H1 (cell line): ENCODE data around the gene NDUFS3.

Experiments
- CTCF ChIP-seq, 3 experiments: IDR thresholded peaks; 1 replicate in 2 of 3; 2 replicates in 1 of 3; pipeline versions ENCODE4 v1.5.1 to v1.6.1; 2011; ENCODE audit warnings: low read length in 3 of 3, mild to moderate bottlenecking in 3 of 3, inconsistent platforms in 2 of 3, low read depth in 1 of 3, moderate library complexity in 1 of 3; ENCODE audit not compliant: insufficient read depth in 1 of 3; ENCODE audit errors: control extremely low read depth in 1 of 3
- EZH2 ChIP-seq: fragments of 200-600 bp; sonication (generic); IDR thresholded peaks from 2 replicates; pipeline ENCODE4 v1.7.1; 2012; ENCODE audit warnings: low read depth, mild to moderate bottlenecking, moderate library complexity, low read length, inconsistent platforms; ENCODE audit not compliant: severe bottlenecking
- KDM1A ChIP-seq: fragments of 200-600, 300-600 bp; sonication (generic); IDR thresholded peaks from 2 replicates; pipeline ENCODE4 v1.7.1; 2016; ENCODE audit warnings: mild to moderate bottlenecking, low read length, borderline replicate concordance
- POLR2A ChIP-seq, 2 experiments: IDR thresholded peaks; 1 replicate in 1 of 2; 2 replicates in 1 of 2; pipeline ENCODE4 v1.6.1; 2011; ENCODE audit warnings: low read depth in 2 of 2, low read length in 2 of 2, mild to moderate bottlenecking in 2 of 2; ENCODE audit errors: control extremely low read depth in 1 of 2

- TF ChIP-seq CTCF (IDR thresholded peaks at IDR 0.05; ENCODE audit: control extremely low read depth in 1 of 3, insufficient read depth in 1 of 3, low read depth in 1 of 3, low read length in 3 of 3) (peak; percentile 14 to 83 (median 68)), POLR2A (IDR thresholded peaks at IDR 0.05; ENCODE audit: control extremely low read depth in 1 of 2, low read depth in 2 of 2, low read length in 2 of 2) (no peak), EZH2 (no peak), KDM1A (no peak)
Observed at GRCh38 chr11:47616726-47617416, 38.0 kb downstream of the NDUFS3 start.
